GM23338 (cell line): ENCODE measurements around the gene CMC4. TPM values are rescaled to one million over a fixed set of nuclear protein-coding genes. Genes with fewer than 3 reads are reported as not detected.
A peak's percentile ranks its signal among the peaks of the same experiment; 100 is the strongest.

Experiments
- ATAC-seq: fragments of 200-7000 bp; cut with Tn5 transposase; 3 replicates; pipeline ENCODE4 v1.9.1; 2020
- DNase-seq: peaks from one replicate; pipeline ENCODE4 v3.0.0-alpha.2; 2015; ENCODE audit warnings: low spot score
- H2AFZ ChIP-seq: fragments of 200-600 bp; sonication (generic); 2 replicates; pipeline ENCODE4 v1.8.0; 2016; ENCODE audit warnings: antibody characterized with exemption, mild to moderate bottlenecking, moderate library complexity
- H3F3A ChIP-seq: fragments of 200-600 bp; sonication (generic); replicated peaks from 2 replicates; pipeline ENCODE4 v1.8.0; 2017; ENCODE audit warnings: antibody characterized with exemption, mixed run types, low read depth
- H3K27ac ChIP-seq: fragments of 200-600 bp; sonication (generic); 2 replicates; pipeline ENCODE4 v1.6.1; 2016; ENCODE audit warnings: low read depth
- H3K27me3 ChIP-seq: fragments of 200-600 bp; sonication (generic); 2 replicates; pipeline ENCODE4 v1.8.0; 2016; ENCODE audit warnings: mild to moderate bottlenecking, mixed run types, moderate library complexity; ENCODE audit not compliant: insufficient read depth
- H3K36me3 ChIP-seq: fragments of 200-600 bp; sonication (generic); 2 replicates; pipeline ENCODE4 v1.8.0; 2016; ENCODE audit warnings: mild to moderate bottlenecking; ENCODE audit not compliant: insufficient read depth
- H3K4me1 ChIP-seq: fragments of 200-600 bp; sonication (generic); 2 replicates; pipeline ENCODE4 v1.8.0; 2016; ENCODE audit warnings: mild to moderate bottlenecking, moderate library complexity; ENCODE audit not compliant: insufficient read depth
- H3K4me2 ChIP-seq: fragments of 200-600 bp; sonication (generic); 2 replicates; pipeline ENCODE4 v1.7.1; 2017; ENCODE audit warnings: mixed run types
- H3K4me3 ChIP-seq: fragments of 200-600 bp; sonication (generic); 2 replicates; pipeline ENCODE4 v1.6.1; 2016; ENCODE audit warnings: mixed run types
- H3K79me2 ChIP-seq: fragments of 200-600 bp; sonication (generic); replicated peaks from 2 replicates; pipeline ENCODE4 v1.8.0; 2017; ENCODE audit warnings: mild to moderate bottlenecking; ENCODE audit not compliant: insufficient read depth
- H3K9me2 ChIP-seq: fragments of 200-600 bp; sonication (generic); 2 replicates; pipeline ENCODE4 v1.8.0; 2017; ENCODE audit not compliant: insufficient read depth
- H4K20me1 ChIP-seq: fragments of 200-600 bp; sonication (generic); replicated peaks from 2 replicates; pipeline ENCODE4 v1.8.0; 2017; ENCODE audit warnings: mild to moderate bottlenecking; ENCODE audit not compliant: insufficient read depth
- H3K27ac Mint-ChIP-seq: 2 replicates; pipeline ENCODE4 v1.8.0; 2020; ENCODE audit warnings: inconsistent platforms, mild to moderate bottlenecking, moderate library complexity, mixed read lengths
- H3K27me3 Mint-ChIP-seq: 3 replicates; pipeline ENCODE4 v1.8.0; 2022; ENCODE audit warnings: low read depth, mild to moderate bottlenecking, moderate library complexity, mixed read lengths, inconsistent platforms; ENCODE audit not compliant: insufficient read depth, poor library complexity
- H3K36me3 Mint-ChIP-seq: 3 replicates; pipeline ENCODE4 v1.8.0; 2021; ENCODE audit warnings: low read depth, mild to moderate bottlenecking, inconsistent platforms, moderate library complexity, mixed read lengths
- H3K4me1 Mint-ChIP-seq: 3 replicates; pipeline ENCODE4 v1.8.0; 2020; ENCODE audit warnings: mild to moderate bottlenecking, inconsistent platforms, mixed read lengths
- H3K4me3 Mint-ChIP-seq: 3 replicates; pipeline ENCODE4 v1.8.0; 2021; ENCODE audit warnings: moderate library complexity, mild to moderate bottlenecking, inconsistent platforms, mixed read lengths
- H3K9me3 Mint-ChIP-seq: 3 replicates; pipeline ENCODE4 v1.8.0; 2020; ENCODE audit warnings: moderate library complexity, mild to moderate bottlenecking, inconsistent platforms, mixed read lengths
- CREB1 ChIP-seq: fragments of 250-450 bp; sonication (Bioruptor Pico); IDR thresholded peaks from 2 replicates; pipeline ENCODE4 v1.5.0; 2020; ENCODE audit warnings: low read depth, mild to moderate bottlenecking, moderate library complexity
- CTCF ChIP-seq, 2 experiments: fragments of 200-600 bp in 1 of 2; sonication (generic) in 1 of 2; conservative IDR thresholded peaks; 2 replicates each; pipeline versions ENCODE4 v1.5.1 to v1.6.1; 2016 to 2017; ENCODE audit warnings: antibody characterized with exemption in 2 of 2, low read depth in 2 of 2, mild to moderate bottlenecking in 2 of 2, moderate library complexity in 1 of 2
- ETS1 ChIP-seq: IDR thresholded peaks from 2 replicates; pipeline ENCODE4 v1.6.1; 2016; ENCODE audit warnings: antibody characterized with exemption
- EZH2 ChIP-seq: fragments of 200-600 bp; sonication (generic); IDR thresholded peaks from one replicate; pipeline ENCODE4 v1.8.0; 2017; ENCODE audit warnings: antibody characterized with exemption, mild to moderate bottlenecking, low read depth; ENCODE audit not compliant: unreplicated experiment
- EZH2phosphoT487 ChIP-seq: fragments of 200-600 bp; sonication (generic); IDR thresholded peaks from one replicate; pipeline ENCODE4 v1.8.1; 2018; ENCODE audit warnings: antibody characterized with exemption; ENCODE audit not compliant: unreplicated experiment
- JUNB ChIP-seq: IDR thresholded peaks from one replicate; pipeline ENCODE4 v1.6.1; 2016; ENCODE audit warnings: antibody characterized with exemption; ENCODE audit not compliant: unreplicated experiment
- NANOG ChIP-seq: IDR thresholded peaks from 2 replicates; pipeline ENCODE4 v1.6.1; 2016; ENCODE audit warnings: antibody characterized with exemption, borderline replicate concordance
- POLR2AphosphoS5 ChIP-seq: IDR thresholded peaks from 2 replicates; pipeline ENCODE4 v1.6.1; 2016; ENCODE audit warnings: antibody characterized with exemption, low read depth
- REST ChIP-seq: IDR thresholded peaks from one replicate; pipeline ENCODE4 v1.6.1; 2018; ENCODE audit warnings: antibody characterized with exemption; ENCODE audit not compliant: unreplicated experiment
- STAT1 ChIP-seq: IDR thresholded peaks from one replicate; pipeline ENCODE4 v1.6.1; 2016; ENCODE audit warnings: antibody characterized with exemption; ENCODE audit not compliant: unreplicated experiment
- ZNF114 ChIP-seq: fragments of 250-450 bp; sonication (Bioruptor Pico); IDR thresholded peaks from 2 replicates; pipeline ENCODE4 v1.5.0; 2020; ENCODE audit warnings: mild to moderate bottlenecking, moderate library complexity
- ZNF331 ChIP-seq: fragments of 250-450 bp; sonication (Bioruptor Pico); IDR thresholded peaks from 2 replicates; pipeline ENCODE4 v1.5.0; 2020; ENCODE audit warnings: low read depth, mild to moderate bottlenecking, moderate library complexity
- polyA plus RNA-seq: library from polyadenylated mRNA; unstranded; fragments of >200 nt; fragmentation: Nextera tagmentation; extraction: Ambion mirVana; gene quantifications from 2 replicates; pipeline ENCODE4 v1.2.1, GENCODE V29; 2016
- total RNA-seq: library from RNA; depleted of rRNA; stranded (reverse); fragments of >200 nt; shearing (Covaris generic); gene quantifications from 2 replicates; pipeline ENCODE4 v1.2.3, GENCODE V29; 2014

The CMC4 gene
- total and polyA plus RNA-seq, 2 experiments from 2014 or later = 9.9 to 16.3 TPM

- H4K20me1 ChIP-seq = no peaks in the 10 kb centered on the region
- TF ChIP-seq ETS1 (no peak), CTCF (conservative IDR thresholded peaks at IDR 0.05; ENCODE audit: low read depth in 2 of 2) (no peak), EZH2phosphoT487 (no peak), JUNB (no peak), NANOG (no peak), STAT1 (no peak)
- ATAC-seq (no peak), DNase-seq (no peak)
- Mint-ChIP-seq H3K27me3 (peaks cover 5% of the 10 kb centered on the region), H3K4me1 (peaks cover 7% of the 10 kb centered on the region; the same call in 2 of the 3 replicates), H3K27ac (0 out of 2 replicates have a peak within 1 kb of the TSS, but pooled peaks have one; percentile 24), H3K9me3 (no peaks in the 10 kb centered on the region; the same call in 2 of the 3 replicates), H3K36me3 (no peaks in the 10 kb centered on the region), H3K4me3 (no peak within 1 kb of the TSS)
- no peaks in the 10 kb centered on the region for H3K4me1 ChIP-seq
- H3K9me2 ChIP-seq = no peaks in the 10 kb centered on the region
- no peak within 1 kb of the TSS for H3K27ac ChIP-seq
- H3K27me3 ChIP-seq = no peaks in the 10 kb centered on the region
- no peak within 1 kb of the TSS for H3K4me3 ChIP-seq
- peaks cover 4% of the 10 kb centered on the region; the same call in 1 of the 2 replicates for H3K79me2 ChIP-seq
- no peak within 1 kb of the TSS for H2AFZ ChIP-seq
- no peaks in the 10 kb centered on the region for H3F3A ChIP-seq
- no peaks in the 10 kb centered on the region for H3K36me3 ChIP-seq
- no peak within 1 kb of the TSS for H3K4me2 ChIP-seq
Observed at GRCh38 chrX:155022585-155022984, 48.4 kb downstream of the CMC4 start, which contains the start of gene F8. F8 (minus strand) TSS chrX:155022723; CDS start chrX:155022552, 171 bp downstream.

- H3K27ac Mint-ChIP-seq = no peak overlapping the region
- no peaks in the 10 kb centered on the region for H3K9me3 Mint-ChIP-seq
- TF ChIP-seq REST (no peak), EZH2phosphoT487 (no peak), CREB1 (CRISPR knock-in tag) (no peak), ZNF114 (CRISPR knock-in tag) (no peak), EZH2 (no peak), STAT1 (no peak), CTCF (conservative IDR thresholded peaks at IDR 0.05; ENCODE audit: low read depth in 2 of 2) (no peak), NANOG (no peak), JUNB (no peak), ZNF331 (CRISPR knock-in tag) (no peak), POLR2AphosphoS5 (no peak), ETS1 (no peak)
Observed at GRCh38 chrX:155020591-155020990, 50.3 kb downstream of the CMC4 start.

More at GRCh38 chrX:155020591-155020990, 50.3 kb downstream of the CMC4 start:
- Histone ChIP-seq H3K4me2 (no peak overlapping the region), H3K27ac (no peak overlapping the region), H2AFZ (no peak overlapping the region), H3K27me3 (no peaks in the 10 kb centered on the region), H3K9me2 (no peaks in the 10 kb centered on the region), H3K79me2 (no peaks in the 10 kb centered on the region), H4K20me1 (no peaks in the 10 kb centered on the region), H3K4me3 (no peak overlapping the region), H3K36me3 (no peaks in the 10 kb centered on the region), H3K4me1 (no peaks in the 10 kb centered on the region), H3F3A (no peaks in the 10 kb centered on the region)
- no peak overlapping the region for H3K4me3 Mint-ChIP-seq
- H3K36me3 Mint-ChIP-seq = no peaks in the 10 kb centered on the region
- DNase-seq (no peak), ATAC-seq (no peak)
- peaks cover 7% of the 10 kb centered on the region; the same call in 2 of the 3 replicates for H3K4me1 Mint-ChIP-seq
- peaks cover 5% of the 10 kb centered on the region for H3K27me3 Mint-ChIP-seq
